ENCODE measurements around the gene TRANK1.

The TRANK1 gene

GRCh38 chr3:36833160-36833814 is 111.6 kb downstream of the TRANK1 start:
- no peak for DNase-seq

GRCh38 chr3:36832406-36832805 is 112.4 kb downstream of the TRANK1 start:
- DNase-seq = no peak

- no peak for DNase-seq
Measured at GRCh38 chr3:36827133-36827532, 117.7 kb downstream of the TRANK1 start.

- no peak for DNase-seq
Measured at GRCh38 chr3:36826240-36826639, 118.6 kb downstream of the TRANK1 start.

- no peak for DNase-seq
Measured at GRCh38 chr3:36824443-36824842, 120.4 kb downstream of the TRANK1 start.

GRCh38 chr3:36823806-36824205 is 121.0 kb downstream of the TRANK1 start:
- no peak for DNase-seq

GRCh38 chr3:36820083-36820482 is 124.8 kb downstream of the TRANK1 start:
- no peak for DNase-seq

GRCh38 chr3:36817806-36818533 is 126.9 kb downstream of the TRANK1 start:
- no peak for DNase-seq

GRCh38 chr3:36815375-36815774 is 129.5 kb downstream of the TRANK1 start:
- DNase-seq = no peak

- no peak for DNase-seq
Measured at GRCh38 chr3:36814776-36815175, 130.1 kb downstream of the TRANK1 start.

GRCh38 chr3:36814066-36814717 is 130.7 kb downstream of the TRANK1 start:
- DNase-seq = no peak

- DNase-seq = no peak
Measured at GRCh38 chr3:36813305-36813704, 131.5 kb downstream of the TRANK1 start.

GRCh38 chr3:36812240-36812639 is 132.6 kb downstream of the TRANK1 start:
- no peak for DNase-seq

- no peak for DNase-seq
Measured at GRCh38 chr3:36811768-36812167, 133.1 kb downstream of the TRANK1 start.

- no peak for DNase-seq
Measured at GRCh38 chr3:36804295-36805055, 140.4 kb downstream of the TRANK1 start.

- DNase-seq = no peak
Measured at GRCh38 chr3:36803091-36803791, 141.6 kb downstream of the TRANK1 start.

- DNase-seq = no peak
Measured at GRCh38 chr3:36800533-36801116, 144.2 kb downstream of the TRANK1 start.

GRCh38 chr3:36796881-36797280 is 148.0 kb downstream of the TRANK1 start:
- no peak for DNase-seq

GRCh38 chr3:36796161-36796560 is 148.7 kb downstream of the TRANK1 start:
- DNase-seq = no peak

- no peak for DNase-seq
Measured at GRCh38 chr3:36795622-36796021, 149.2 kb downstream of the TRANK1 start.

- no peak for DNase-seq
Measured at GRCh38 chr3:36792342-36792741, 152.5 kb downstream of the TRANK1 start.

GRCh38 chr3:36790765-36791164 is 154.1 kb downstream of the TRANK1 start:
- DNase-seq = no peak

Data from stimulated activated CD4-positive, alpha-beta T cell treated with anti-CD3 and anti-CD28 coated beads, Interleukin-4, amount 100 ng/mL, for 1 hour (primary cell).